A549 (cell line): Measurements from ENCODE around the gene CNTNAP2. TPM values are rescaled to one million over a fixed set of nuclear protein-coding genes. Genes with fewer than 3 reads are reported as not detected.

Experiments used
- ATAC-seq, 2 experiments: fragments of 200-7000 bp in 1 of 2; fragments of >200 bp in 1 of 2; cut with Nextera tagmentation in 1 of 2; cut with Tn5 transposase in 1 of 2; 3 replicates each; pipeline versions ENCODE4 v1.8.0 to v1.9.1; 2018 to 2020; ENCODE audit warnings: mild to moderate bottlenecking in 1 of 2, moderate library complexity in 1 of 2
- CTCF ChIA-PET: fragments of 300-600 bp; sonication (Branson Sonifier 250); formaldehyde crosslinking; extraction: SDS; loops from one replicate; lab custom pipeline; 2021; ENCODE audit warnings: antibody characterized with exemption, inconsistent platforms; lab: Yijun Ruan, JAX
- POLR2A ChIA-PET: fragments of 350-600 bp; formaldehyde crosslinking; extraction: SDS; loops from one replicate; lab custom pipeline; 2021; ENCODE audit warnings: antibody characterized with exemption, inconsistent platforms; lab: Yijun Ruan, JAX
- DNase-seq, 2 experiments: peaks; one replicate each; pipeline versions ENCODE4 v3.0.0 to v3.0.0-alpha.2; 2011 to 2016; ENCODE audit warnings: low read depth in 1 of 2, low spot score in 1 of 2
- FAIRE-seq: peaks from 2 replicates; lab custom pipeline; 2011; peaks lifted over from hg19 to GRCh38; lab: Jason Lieb, UNC
- H3K27ac ChIP-seq, 2 experiments: fragments of >200 bp; sonication (Bioruptor Twin); formaldehyde crosslinking; 3 replicates each; pipeline ENCODE4 v1.5.1; 2016 to 2017
- H3K4me1 ChIP-seq: fragments of >200 bp; sonication (Bioruptor Twin); formaldehyde crosslinking; 3 replicates; pipeline ENCODE4 v1.6.1; 2016
- H3K4me2 ChIP-seq: fragments of >200 bp; sonication (Bioruptor Twin); formaldehyde crosslinking; 3 replicates; pipeline ENCODE4 v1.6.1; 2016
- H3K4me3 ChIP-seq: fragments of >200 bp; sonication (Bioruptor Twin); formaldehyde crosslinking; 3 replicates; pipeline ENCODE4 v1.5.1; 2016
- H3K9me3 ChIP-seq: fragments of >200 bp; sonication (Bioruptor Twin); formaldehyde crosslinking; 3 replicates; pipeline ENCODE4 v1.6.1; 2016
- ATOH8 ChIP-seq: fragments of 250-450 bp; sonication (Bioruptor Pico); IDR thresholded peaks from 2 replicates; pipeline ENCODE4 v1.5.0; 2020; ENCODE audit warnings: low read depth, mild to moderate bottlenecking, moderate library complexity
- CBX2 ChIP-seq: fragments of 200-600 bp; sonication (generic); IDR thresholded peaks from 2 replicates; pipeline ENCODE4 v1.6.1; 2016; ENCODE audit warnings: low read depth, mild to moderate bottlenecking, borderline replicate concordance
- CHD2 ChIP-seq: fragments of 150-350 bp; IDR thresholded peaks from 2 replicates; pipeline ENCODE4 v1.6.1; 2014; ENCODE audit warnings: low read length; ENCODE audit not compliant: partially characterized antibody
- CHD4 ChIP-seq: fragments of 200-600 bp; sonication (generic); IDR thresholded peaks from 2 replicates; pipeline ENCODE4 v1.6.1; 2016; ENCODE audit warnings: antibody characterized with exemption, mild to moderate bottlenecking, borderline replicate concordance
- E2F6 ChIP-seq: IDR thresholded peaks from 2 replicates; pipeline ENCODE4 v1.6.1; 2012; ENCODE audit warnings: low read depth, borderline replicate concordance
- EHMT2 ChIP-seq: fragments of 200-600 bp; sonication (generic); IDR thresholded peaks from 2 replicates; pipeline ENCODE4 v1.6.1; 2016; ENCODE audit warnings: antibody characterized with exemption, low read depth, mild to moderate bottlenecking, moderate library complexity
- GATA3 ChIP-seq: IDR thresholded peaks from 2 replicates; pipeline ENCODE4 v1.6.1; 2012; ENCODE audit warnings: borderline replicate concordance
- HEYL ChIP-seq: fragments of 250-450 bp; sonication (Bioruptor Pico); IDR thresholded peaks from 2 replicates; pipeline ENCODE4 v1.8.0; 2021; ENCODE audit warnings: mild to moderate bottlenecking, moderate library complexity
- MAFK ChIP-seq: fragments of 450-650 bp; IDR thresholded peaks from 2 replicates; pipeline ENCODE4 v1.6.1; 2014; ENCODE audit not compliant: partially characterized antibody
- MAZ ChIP-seq: fragments of 150-350 bp; IDR thresholded peaks from 2 replicates; pipeline ENCODE4 v1.6.1; 2014; ENCODE audit warnings: antibody characterized with exemption, low read depth, low read length, borderline replicate concordance
- MYC ChIP-seq: IDR thresholded peaks from 2 replicates; pipeline ENCODE4 v1.6.1; 2012; ENCODE audit warnings: mild to moderate bottlenecking, inconsistent platforms, low read length, improper control_type of control experiment, borderline replicate concordance
- NFE2L2 ChIP-seq: fragments of 150-350 bp; conservative IDR thresholded peaks from 2 replicates; pipeline ENCODE4 v1.6.1; 2014; ENCODE audit warnings: low read length
- NR3C1 ChIP-seq: fragments of >200 bp; sonication (Bioruptor Twin); formaldehyde crosslinking; IDR thresholded peaks from 3 replicates; pipeline ENCODE4 v1.6.1; 2017
- RCOR1 ChIP-seq: fragments of 150-350 bp; IDR thresholded peaks from 2 replicates; pipeline ENCODE4 v1.6.1; 2014; ENCODE audit warnings: antibody characterized with exemption, low read length, low read depth
- RFX5 ChIP-seq: fragments of 450-650 bp; IDR thresholded peaks from 2 replicates; pipeline ENCODE4 v1.7.1; 2014; ENCODE audit warnings: antibody characterized with exemption, mild to moderate bottlenecking, moderate library complexity
- SMC3 ChIP-seq: fragments of >200 bp; sonication (Bioruptor Twin); formaldehyde crosslinking; IDR thresholded peaks from 3 replicates; pipeline ENCODE4 v1.6.1; 2018; ENCODE audit warnings: inconsistent platforms
- TFCP2L1 ChIP-seq: fragments of 250-450 bp; sonication (Bioruptor Pico); IDR thresholded peaks from 2 replicates; pipeline ENCODE4 v1.5.0; 2021; ENCODE audit warnings: mild to moderate bottlenecking
- WGBS: methylation state at CpG from one replicate; pipeline ENCODE4 v1.1.6; 2017; ENCODE audit errors: missing lambda C conversion rate; 5-methylcytosine and 5-hydroxymethylcytosine counted together
- polyA plus RNA-seq, 4 experiments: library from polyadenylated mRNA; depleted of rRNA in 3 of 4; stranded (reverse); fragments of >200 nt; fragmentation: RNase III in 1 of 4; extraction: RNeasy Plus Mini Kit Qiagen cat#74134 plus additional on column Dnase treatment in 1 of 4; gene quantifications; 2 replicates in 3 of 4; 3 replicates in 1 of 4; pipeline ENCODE4 v1.2.3, GENCODE V29; 2011 to 2017
- TF ChIP-seq, protein P1 (sequence below): IDR thresholded peaks from 2 replicates; pipeline ENCODE4 v1.6.1; 2012

Gene CNTNAP2
- polyA plus RNA-seq, 2 of the 4 experiments (the other 2 are of a cell fraction), result 0.05 to 0.13 TPM

GRCh38 chr7:147524726-147525250, 1408.2 kb downstream of the CNTNAP2 start:
- WGBS, result 19% methylated on average over 3 of the region's 3 CpGs
- H3K4me1 ChIP-seq, result no peaks in the 10 kb centered on the region
- no peak overlapping the region for H3K27ac ChIP-seq
- ChIA-PET CTCF (no interaction called here), POLR2A (no interaction called here)
- no peak for DNase-seq
- TF ChIP-seq EHMT2, result no peak
- no peak for TF ChIP-seq NR3C1
- no peak for TF ChIP-seq E2F6
- TF ChIP-seq, protein P1, sequence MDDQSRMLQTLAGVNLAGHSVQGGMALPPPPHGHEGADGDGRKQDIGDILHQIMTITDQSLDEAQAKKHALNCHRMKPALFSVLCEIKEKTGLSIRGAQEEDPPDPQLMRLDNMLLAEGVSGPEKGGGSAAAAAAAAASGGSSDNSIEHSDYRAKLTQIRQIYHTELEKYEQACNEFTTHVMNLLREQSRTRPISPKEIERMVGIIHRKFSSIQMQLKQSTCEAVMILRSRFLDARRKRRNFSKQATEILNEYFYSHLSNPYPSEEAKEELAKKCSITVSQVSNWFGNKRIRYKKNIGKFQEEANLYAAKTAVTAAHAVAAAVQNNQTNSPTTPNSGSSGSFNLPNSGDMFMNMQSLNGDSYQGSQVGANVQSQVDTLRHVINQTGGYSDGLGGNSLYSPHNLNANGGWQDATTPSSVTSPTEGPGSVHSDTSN, result no peak
- no peak for TF ChIP-seq ATOH8 (CRISPR knock-in tag)
- TF ChIP-seq SMC3, result no peak
- no peak for TF ChIP-seq MYC
- TF ChIP-seq RFX5, result no peak
- no peak for TF ChIP-seq GATA3
- no peak for TF ChIP-seq RCOR1
- no peak for TF ChIP-seq HEYL (CRISPR knock-in tag)
- no peak for TF ChIP-seq NFE2L2
- TF ChIP-seq CHD4, result no peak
- no peaks in the 10 kb centered on the region for H3K9me3 ChIP-seq
- FAIRE-seq, result no peak
- H3K4me2 ChIP-seq, result no peak overlapping the region
- H3K4me3 ChIP-seq, result no peak overlapping the region
- ATAC-seq, result no peak

GRCh38 chr7:147525325-147525724, 1408.7 kb downstream of the CNTNAP2 start:
- H3K4me3 ChIP-seq, result no peak overlapping the region
- no peak for FAIRE-seq
- H3K9me3 ChIP-seq, result no peaks in the 10 kb centered on the region
- DNase-seq, result no peak
- H3K27ac ChIP-seq, result no peak overlapping the region
- ChIA-PET CTCF (no interaction called here), POLR2A (no interaction called here)
- H3K4me2 ChIP-seq, result no peak overlapping the region
- no peak for ATAC-seq
- TF ChIP-seq ATOH8 (CRISPR knock-in tag) (no peak), TFCP2L1 (no peak), HEYL (CRISPR knock-in tag) (no peak), MAZ (no peak), CHD2 (no peak)
- no peaks in the 10 kb centered on the region for H3K4me1 ChIP-seq
- WGBS, result 49% methylated on average over 2 of the region's 2 CpGs

DNA sequence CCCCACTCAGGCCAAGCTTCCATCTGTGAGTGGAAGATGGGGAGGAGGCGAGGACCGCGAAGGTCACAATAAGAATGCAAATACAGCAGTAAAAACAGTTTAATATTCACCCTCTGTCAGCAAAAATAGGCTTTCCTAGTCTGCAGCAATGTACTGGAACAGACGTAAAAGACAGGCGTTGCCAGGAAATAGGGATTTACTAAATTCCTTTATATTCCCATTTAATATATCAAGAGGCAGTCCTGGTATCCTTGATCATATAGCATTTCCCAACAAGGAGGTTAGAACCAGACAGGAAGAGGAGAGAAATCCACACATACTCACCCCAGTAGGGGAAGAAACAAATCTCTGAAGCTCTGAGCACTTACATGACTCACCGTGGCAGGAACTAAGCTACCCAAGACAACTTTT, 1419.1 kb downstream of the CNTNAP2 start:
- 74% methylated on average over 6 of the region's 6 CpGs for WGBS
- Histone ChIP-seq H3K4me3 (no peak overlapping the region), H3K4me2 (no peak overlapping the region), H3K27ac (no peak overlapping the region), H3K9me3 (no peaks in the 10 kb centered on the region), H3K4me1 (no peaks in the 10 kb centered on the region)
- FAIRE-seq (no peak), DNase-seq (no peak), ATAC-seq (no peak)
- ChIA-PET CTCF (interaction anchor here (1.5 kb wide), 1 partner anchor 12 kb away, joined by 3 read pairs; no protein-coding TSS in a partner anchor), POLR2A (no interaction called here)
- TF ChIP-seq CBX2 (no peak), MAFK (peak; percentile 41)
